HCT116 (cell line): Measurements from ENCODE around the gene CDC37L1. TPM values are rescaled to one million over a fixed set of nuclear protein-coding genes. Genes with fewer than 3 reads are reported as not detected.
"Not testable (repeated sequence)": the region's sequence is repeated elsewhere in the genome, so short reads cannot be mapped to it uniquely, and the experiment has no call there.

ENCODE experiments used
- ATAC-seq: fragments of 200-7000 bp; cut with Tn5 transposase; 2 replicates; pipeline ENCODE4 v1.9.1; 2020; ENCODE audit warnings: mild to moderate bottlenecking, moderate library complexity
- BruUV-seq: library from RNA; stranded (reverse); fragments of 400-500 nt; replicated peaks from 2 replicates; lab custom pipeline; 2021; lab: Mats Ljungman, UMichigan
- CTCF ChIA-PET: fragments of 300-600 bp; sonication (Branson Sonifier 250); formaldehyde crosslinking; loops from one replicate; lab custom pipeline; 2021; ENCODE audit warnings: antibody characterized with exemption; lab: Charles Lee
- POLR2A ChIA-PET: fragments of 300-600, 350-600 bp; sonication (Branson Sonifier 250); formaldehyde crosslinking; loops from one replicate; lab custom pipeline; 2021; ENCODE audit warnings: antibody characterized with exemption; lab: Charles Lee
- RAD21 ChIA-PET, 2 experiments: fragments of 300-600 bp; sonication (Branson Sonifier 250); formaldehyde crosslinking; loops; one replicate each; lab custom pipeline; 2023; ENCODE audit warnings: low total read pairs in 2 of 2; ENCODE audit not compliant: uncharacterized antibody in 2 of 2, unreplicated experiment in 2 of 2, low non-redundant PET in 1 of 2; lab: Charles Lee
- DNase-seq: peaks from one replicate; pipeline ENCODE4 v3.0.0-alpha.2; 2010; ENCODE audit warnings: low read depth, low spot score
- H2AFZ ChIP-seq: fragments of 200-600 bp; shearing (Covaris generic), sonication (generic); 2 replicates; pipeline ENCODE4 v1.6.1; 2017; ENCODE audit warnings: low read depth, mixed run types, mixed read lengths, antibody characterized with exemption, low read length; ENCODE audit not compliant: poor library complexity, severe bottlenecking
- H3K27ac ChIP-seq: 2 replicates; pipeline ENCODE4 v1.5.1; 2012; ENCODE audit warnings: low read depth, low read length
- H3K27me3 ChIP-seq: fragments of 200-600 bp; sonication (generic); 2 replicates; pipeline ENCODE4 v1.6.1; 2016; ENCODE audit warnings: mixed run types, low read length, mixed read lengths; ENCODE audit not compliant: insufficient read depth
- H3K36me3 ChIP-seq, 2 experiments: fragments of 200-500 bp in 1 of 2; fragments of 200-600 bp in 1 of 2; sonication (Bioruptor generic) in 1 of 2; sonication (generic) in 1 of 2; 2 replicates each; pipeline versions ENCODE4 v1.5.1 to v1.6.1; 2014 to 2016; ENCODE audit warnings: low read length in 2 of 2, inconsistent platforms in 1 of 2, mixed read lengths in 1 of 2, mixed run types in 1 of 2; ENCODE audit not compliant: insufficient read depth in 2 of 2, control insufficient read depth in 1 of 2
- H3K4me1 ChIP-seq, 2 experiments: fragments of 200-600 bp in 1 of 2; sonication (generic) in 1 of 2; 2 replicates each; pipeline versions ENCODE4 v1.5.1 to v1.6.1; 2012 to 2017; ENCODE audit warnings: low read length in 2 of 2, inconsistent platforms in 1 of 2, mild to moderate bottlenecking in 1 of 2, mixed read lengths in 1 of 2, mixed run types in 1 of 2, moderate library complexity in 1 of 2; ENCODE audit not compliant: insufficient read depth in 2 of 2, control insufficient read depth in 1 of 2
- H3K4me2 ChIP-seq: fragments of 200-600 bp; sonication (generic); 2 replicates; pipeline ENCODE4 v1.6.1; 2017; ENCODE audit warnings: mixed run types, low read length, mixed read lengths
- H3K4me3 ChIP-seq, 2 experiments: fragments of 200-600 bp in 1 of 2; sonication (generic) in 1 of 2; replicated peaks in 1 of 2; 2 replicates each; pipeline ENCODE4 v1.5.1; 2011 to 2016; ENCODE audit warnings: low read length in 2 of 2, control low read depth in 1 of 2, low read depth in 1 of 2, mild to moderate bottlenecking in 1 of 2, mixed read lengths in 1 of 2, mixed run types in 1 of 2
- H3K79me2 ChIP-seq: fragments of 200-600 bp; sonication (generic); 2 replicates; pipeline ENCODE4 v1.6.1; 2017; ENCODE audit warnings: mild to moderate bottlenecking, mixed run types, low read length, moderate library complexity, mixed read lengths; ENCODE audit not compliant: insufficient read depth
- H3K9ac ChIP-seq: fragments of 200-600 bp; sonication (generic); 2 replicates; pipeline ENCODE4 v1.6.1; 2016; ENCODE audit warnings: low read length, mixed read lengths
- H3K9me2 ChIP-seq: fragments of 200-600 bp; sonication (generic), shearing (Covaris generic); 2 replicates; pipeline ENCODE4 v1.6.1; 2017; ENCODE audit warnings: mixed run types, mild to moderate bottlenecking, moderate library complexity; ENCODE audit not compliant: insufficient read depth
- H3K9me3 ChIP-seq, 2 experiments: fragments of 200-500 bp in 1 of 2; fragments of 200-600 bp in 1 of 2; sonication (Bioruptor generic) in 1 of 2; sonication (generic) in 1 of 2; 2 replicates each; pipeline ENCODE4 v1.6.1; 2014 to 2017; ENCODE audit warnings: low read length in 2 of 2, mixed read lengths in 2 of 2, inconsistent platforms in 1 of 2, low read depth in 1 of 2, mild to moderate bottlenecking in 1 of 2, mixed run types in 1 of 2, moderate library complexity in 1 of 2; ENCODE audit not compliant: control insufficient read depth in 1 of 2, insufficient read depth in 1 of 2
- H4K20me1 ChIP-seq: fragments of 200-600 bp; sonication (generic), shearing (Covaris generic); 2 replicates; pipeline ENCODE4 v1.6.1; 2017; ENCODE audit warnings: mixed run types, mild to moderate bottlenecking, moderate library complexity; ENCODE audit not compliant: insufficient read depth
- MAX ChIP-seq: IDR thresholded peaks from 2 replicates; pipeline ENCODE4 v1.6.1; 2012
- POLR2A ChIP-seq: IDR thresholded peaks from 2 replicates; pipeline ENCODE4 v1.7.0; 2011; ENCODE audit warnings: borderline replicate concordance; ENCODE audit not compliant: insufficient read depth, insufficient read length; ENCODE audit errors: extremely low read depth
- REST ChIP-seq: IDR thresholded peaks from 2 replicates; pipeline ENCODE4 v1.6.1; 2012; ENCODE audit warnings: low read depth
- ZBTB33 ChIP-seq: IDR thresholded peaks from 2 replicates; pipeline ENCODE4 v1.6.1; 2011; ENCODE audit warnings: mild to moderate bottlenecking, low read length, moderate library complexity; ENCODE audit not compliant: insufficient replicate concordance; ENCODE audit errors: extremely low read depth
- intact Hi-C: fragments of 100-400 bp; cut with micrococcal nuclease; formaldehyde crosslinking; loops from 2 replicates; pipeline ENCODE4 v1.10.0; 2022
- total RNA-seq: library from RNA; stranded (reverse); gene quantifications from one replicate; pipeline ENCODE4 v1.2.1, GENCODE V29; 2021; ENCODE audit not compliant: unreplicated experiment

CDC37L1 gene
- total RNA-seq, 1 experiment from 2014 or later: 18.1 TPM

- H3K4me2 ChIP-seq: no peak overlapping the region
- TF ChIP-seq ZBTB33: no peak
- no peak for TF ChIP-seq POLR2A
- TF ChIP-seq, all 23 proteins: peak for 0
- Histone ChIP-seq H3K27ac (no peak overlapping the region), H3K36me3 (no peaks in the 10 kb centered on the region), H2AFZ (no peak overlapping the region), H3K4me1 (peaks cover 6% of the 10 kb centered on the region in 2 experiments; a peak in 3 of 4 replicates), H3K4me3 (no peak overlapping the region), H4K20me1 (no peaks in the 10 kb centered on the region), H3K79me2 (no peaks in the 10 kb centered on the region), H3K9ac (no peak overlapping the region), H3K9me3 (no peaks in the 10 kb centered on the region), H3K27me3 (no peaks in the 10 kb centered on the region), H3K9me2 (no peaks in the 10 kb centered on the region)
- ChIA-PET RAD21 (no interaction called here), CTCF (no interaction called here), POLR2A (no interaction called here)
- intact Hi-C loops: no loop called here
- ATAC-seq (no peak), DNase-seq (no peak)
- no TSS peak for BruUV-seq
Observed at GRCh38 chr9:4656621-4657020, 22.7 kb upstream of the CDC37L1 start.

GRCh38 chr9:4657426-4658159 lies 21.8 kb upstream of the CDC37L1 start:
- Histone ChIP-seq H4K20me1 (no peaks in the 10 kb centered on the region), H3K27ac (no peak overlapping the region), H3K4me2 (no peak overlapping the region), H2AFZ (no peak overlapping the region), H3K9me2 (no peaks in the 10 kb centered on the region), H3K27me3 (no peaks in the 10 kb centered on the region), H3K79me2 (no peaks in the 10 kb centered on the region), H3K4me1 (peaks cover 9 to 11% of the 10 kb centered on the region in 2 experiments; a peak in 3 of 4 replicates), H3K9ac (no peak overlapping the region), H3K9me3 (no peaks in the 10 kb centered on the region), H3K36me3 (no peaks in the 10 kb centered on the region), H3K4me3 (no peak overlapping the region)
- ChIA-PET RAD21 (no interaction called here), POLR2A (no interaction called here), CTCF (no interaction called here)
- TF ChIP-seq REST (no peak), MAX (no peak)
- DNase-seq: no peak
- no peak for ATAC-seq
- intact Hi-C loops: no loop called here
- no TSS peak for BruUV-seq

GRCh38 chr9:4660665-4661064 lies 18.7 kb upstream of the CDC37L1 start:
- H3K27me3 ChIP-seq, RAD21 ChIA-PET, H3K9me3 ChIP-seq, H3K9ac ChIP-seq, ATAC-seq, POLR2A ChIA-PET, H4K20me1 ChIP-seq, H3K4me3 ChIP-seq, BruUV-seq, H3K9me2 ChIP-seq, H3K79me2 ChIP-seq, H3K4me2 ChIP-seq, H3K27ac ChIP-seq, DNase-seq, H2AFZ ChIP-seq, H3K36me3 ChIP-seq: not testable (repeated sequence)
- CTCF ChIA-PET: interaction anchor here (1.7 kb wide), 1 partner anchor 940 kb away, joined by 3 read pairs; no protein-coding TSS in a partner anchor
- intact Hi-C loops: loop anchor here (10.0 kb wide), 2 partner anchors 324 to 934 kb away; partner anchors contain the start of gene JAK2
- peaks cover 14 to 25% of the 10 kb centered on the region in 2 experiments for H3K4me1 ChIP-seq
